Measurements from ENCODE around the gene GAS2L1. TPM values are rescaled to one million over a fixed set of nuclear protein-coding genes. Genes with fewer than 3 reads are reported as not detected.

The GAS2L1 gene
- total and polyA plus RNA-seq, 2 donors (not counting 3 experiments of a cell fraction or from before 2014, with no cell fraction given): 30.5 to 44.0 TPM

DNA sequence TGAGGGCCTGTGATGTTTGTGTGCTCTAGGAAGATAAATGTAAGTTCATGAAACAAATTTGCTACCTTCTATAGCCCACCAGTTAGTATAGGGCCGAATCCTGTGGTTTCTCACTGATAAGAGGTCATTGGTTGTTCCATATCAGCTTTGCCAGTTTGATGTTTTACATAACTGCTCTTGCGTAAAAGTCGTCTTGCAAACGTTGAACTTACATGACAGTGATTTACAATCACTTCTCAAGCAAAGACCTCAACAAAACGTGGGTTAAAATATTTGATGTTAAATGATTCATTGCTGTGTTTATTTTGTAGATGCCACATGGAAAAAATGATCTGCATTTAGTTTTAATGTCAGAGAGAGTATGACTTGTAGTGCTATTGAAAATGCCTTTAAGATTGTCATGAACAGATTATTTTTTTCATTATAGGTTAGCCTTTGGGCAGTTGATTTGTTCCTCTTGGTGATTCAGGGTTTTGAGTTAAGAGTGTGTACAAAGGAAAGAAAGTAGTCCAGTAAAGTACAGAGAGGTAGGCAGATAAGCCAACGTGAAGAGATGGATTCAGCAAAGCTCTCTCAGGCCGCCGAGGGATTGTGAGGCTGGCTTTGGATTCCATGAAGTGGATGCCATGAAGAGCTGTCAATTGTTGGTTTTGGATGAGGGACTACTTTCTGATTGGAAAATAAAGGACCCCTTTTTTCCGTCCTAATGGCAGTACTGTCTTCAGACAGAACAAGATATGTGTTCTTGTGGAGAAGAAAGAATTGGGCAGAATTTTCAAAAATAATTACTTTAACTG, 35.8 kb upstream of the GAS2L1 start:
- TF ChIP-seq EZH2 (IDR thresholded peaks at IDR 0.05; ENCODE audit: borderline replicate concordance, low read depth, low read length, severe bottlenecking): no peak
- TF ChIP-seq, protein P1, sequence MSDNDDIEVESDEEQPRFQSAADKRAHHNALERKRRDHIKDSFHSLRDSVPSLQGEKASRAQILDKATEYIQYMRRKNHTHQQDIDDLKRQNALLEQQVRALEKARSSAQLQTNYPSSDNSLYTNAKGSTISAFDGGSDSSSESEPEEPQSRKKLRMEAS (IDR thresholded peaks at IDR 0.05; ENCODE audit: insufficient read depth, insufficient read length): no peak
- no peak for TF ChIP-seq JUN (IDR thresholded peaks at IDR 0.05; ENCODE audit: borderline replicate concordance, insufficient read depth, insufficient read length, low read depth)
- no peak for TF ChIP-seq MYC (IDR thresholded peaks at IDR 0.05; ENCODE audit: low read depth, low read length)
- no peak for TF ChIP-seq GATA2 (IDR thresholded peaks at IDR 0.05; ENCODE audit: insufficient read depth, insufficient read length, low read depth, low read length)
- no peak overlapping the region for H3K27ac ChIP-seq (ENCODE audit: insufficient read depth, low read depth, low read length)
- peaks cover 21% of the 10 kb centered on the region for H4K20me1 ChIP-seq (replicated peaks; ENCODE audit: control insufficient read depth, extremely low read depth, insufficient read depth, low read length)
- no TSS peak for BruUV-seq (replicated peaks)
- no peak for FAIRE-seq
- no peaks in the 10 kb centered on the region for H3K9me1 ChIP-seq (replicated peaks; ENCODE audit: control insufficient read depth, extremely low read depth, insufficient read depth, low read length)
- peaks cover 8 to 41% of the 10 kb centered on the region in 2 experiments for H3K36me3 ChIP-seq (ENCODE audit: control insufficient read depth in 2 of 2, extremely low read depth in 1 of 2, insufficient read depth in 2 of 2, low read length in 2 of 2)
- H3K4me1 ChIP-seq (ENCODE audit: control insufficient read depth, extremely low read depth, insufficient read depth, low read length): peaks cover 40% of the 10 kb centered on the region
- H3K4me2 ChIP-seq (ENCODE audit: insufficient read depth, low read length): peak overlapping the region; percentile 89
- no peak overlapping the region for H2AFZ ChIP-seq (ENCODE audit: low read depth, low read length)
- H3K79me2 ChIP-seq (ENCODE audit: control insufficient read depth, insufficient read depth, low read length): peaks cover 94% of the 10 kb centered on the region
- no peaks in the 10 kb centered on the region for H3K9me3 ChIP-seq (replicated peaks; ENCODE audit: control insufficient read depth, insufficient read depth, low read length)
- H3K27me3 ChIP-seq (ENCODE audit: control insufficient read depth in 2 of 2, insufficient read depth in 2 of 2, low read length in 2 of 2): no peaks in the 10 kb centered on the region
- intact Hi-C loops (cut with micrococcal nuclease) (no loop called here), dilution Hi-C loops (cut with MboI; ENCODE audit: extremely low pct_ligation_motif_present, low sequenced_read_pairs) (no loop called here)
- H3K4me3 ChIP-seq (replicated peaks in 1 of 3; ENCODE audit: insufficient read depth in 1 of 3, low read depth in 1 of 3, low read length in 3 of 3): peak overlapping the region in 2 of 3 experiments; percentile 84 to 85
- H3K9ac ChIP-seq (replicated peaks; ENCODE audit: extremely low read depth, insufficient read depth, low read length): peak overlapping the region; percentile 37
- DNase-seq (ENCODE audit: low read depth, low spot score): peak; percentile 57
- POLR2A ChIA-PET: interaction anchor here (0.5 kb wide), 1 partner anchor 74 kb away, joined by 3 read pairs; no protein-coding TSS in a partner anchor
- CTCF ChIA-PET: no interaction called here

DNA sequence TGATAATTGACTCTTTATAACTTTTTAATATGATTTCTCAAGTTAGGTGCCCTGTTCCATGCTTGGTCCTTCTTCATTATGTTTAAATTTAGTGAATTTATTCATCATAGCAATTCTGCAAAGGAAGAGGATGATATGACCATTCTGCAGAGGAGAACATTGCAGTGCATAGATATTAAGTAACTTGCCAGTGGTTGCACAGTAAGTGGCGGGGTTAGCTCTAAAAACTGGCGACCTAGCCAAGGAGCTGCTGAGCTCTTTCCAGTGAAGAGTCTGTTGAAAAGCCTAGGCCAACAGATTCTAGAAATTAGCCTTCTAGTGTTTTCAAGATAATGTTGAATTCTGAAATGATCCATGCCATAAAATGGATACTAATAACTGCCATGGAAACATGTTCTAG, 33.8 kb upstream of the GAS2L1 start:
- intact Hi-C loops (cut with micrococcal nuclease) (no loop called here), dilution Hi-C loops (cut with MboI; ENCODE audit: extremely low pct_ligation_motif_present, low sequenced_read_pairs) (no loop called here)
- no peaks in the 10 kb centered on the region for H3K27me3 ChIP-seq (ENCODE audit: control insufficient read depth in 2 of 2, insufficient read depth in 2 of 2, low read length in 2 of 2)
- DNase-seq (ENCODE audit: low read depth, low spot score) (no peak), FAIRE-seq (no peak)
- POLR2A ChIA-PET: no interaction called here
- H3K36me3 ChIP-seq (ENCODE audit: control insufficient read depth in 2 of 2, extremely low read depth in 1 of 2, insufficient read depth in 2 of 2, low read length in 2 of 2): peaks cover 16 to 54% of the 10 kb centered on the region in 2 experiments
- H3K9me3 ChIP-seq (replicated peaks; ENCODE audit: control insufficient read depth, insufficient read depth, low read length): no peaks in the 10 kb centered on the region
- peaks cover 24% of the 10 kb centered on the region for H3K4me1 ChIP-seq (ENCODE audit: control insufficient read depth, extremely low read depth, insufficient read depth, low read length)
- H3K9me1 ChIP-seq (replicated peaks; ENCODE audit: control insufficient read depth, extremely low read depth, insufficient read depth, low read length): no peaks in the 10 kb centered on the region
- H3K27ac ChIP-seq (ENCODE audit: insufficient read depth, low read depth, low read length): no peak overlapping the region
- no peak for TF ChIP-seq FOS (IDR thresholded peaks at IDR 0.05; ENCODE audit: borderline replicate concordance, insufficient read depth, low read length)
- TF ChIP-seq MYC (IDR thresholded peaks at IDR 0.05; ENCODE audit: low read depth, low read length): no peak
- TF ChIP-seq GATA2 (IDR thresholded peaks at IDR 0.05; ENCODE audit: insufficient read depth, insufficient read length, low read depth, low read length): no peak
- no peak for TF ChIP-seq POLR2A (IDR thresholded peaks at IDR 0.05; ENCODE audit: low read depth, low read length)
- TF ChIP-seq, protein P1 (IDR thresholded peaks at IDR 0.05; ENCODE audit: insufficient read depth, insufficient read length): no peak
- no peak for TF ChIP-seq EZH2 (IDR thresholded peaks at IDR 0.05; ENCODE audit: borderline replicate concordance, low read depth, low read length, severe bottlenecking)
- TF ChIP-seq JUN (IDR thresholded peaks at IDR 0.05; ENCODE audit: borderline replicate concordance, insufficient read depth, insufficient read length, low read depth): no peak
- TF ChIP-seq CTCF (IDR thresholded peaks at IDR 0.05; ENCODE audit: extremely low read depth in 1 of 2, insufficient read depth in 1 of 2, low read depth in 1 of 2, low read length in 2 of 2): no peak
- TF ChIP-seq POLR2AphosphoS5 (IDR thresholded peaks at IDR 0.05; ENCODE audit: insufficient read depth, low read depth, low read length): no peak
- H4K20me1 ChIP-seq (replicated peaks; ENCODE audit: control insufficient read depth, extremely low read depth, insufficient read depth, low read length): peaks cover 23% of the 10 kb centered on the region
- H2AFZ ChIP-seq (ENCODE audit: low read depth, low read length): no peak overlapping the region
- no TSS peak for BruUV-seq (replicated peaks)
- H3K79me2 ChIP-seq (ENCODE audit: control insufficient read depth, insufficient read depth, low read length): peaks cover 96% of the 10 kb centered on the region
- no peak overlapping the region for H3K4me2 ChIP-seq (ENCODE audit: insufficient read depth, low read length)
- H3K4me3 ChIP-seq (replicated peaks in 1 of 3; ENCODE audit: insufficient read depth in 1 of 3, low read depth in 1 of 3, low read length in 3 of 3): no peak overlapping the region
- no peak overlapping the region for H3K9ac ChIP-seq (replicated peaks; ENCODE audit: extremely low read depth, insufficient read depth, low read length)
- CTCF ChIA-PET: no interaction called here
